ENCODE data around the gene GTPBP4.
"Not testable (repeated sequence)": the region's sequence is repeated elsewhere in the genome, so short reads cannot be mapped to it uniquely, and the experiment has no call there.

Gene GTPBP4

GRCh38 chr10:1025683-1026082 lies 37.4 kb downstream of the GTPBP4 start, which contains the start of gene IDI2:
Gene IDI2 (minus strand): TSS chr10:1025859. CDS start chr10:1024723, 1,136 bp downstream.
- DNase-seq (ENCODE audit: low read depth), result no peak

GRCh38 chr10:1026578-1026977 lies 38.3 kb downstream of the GTPBP4 start:
- no peak for DNase-seq (ENCODE audit: low read depth)

GRCh38 chr10:1029838-1030237 lies 41.6 kb downstream of the GTPBP4 start:
- DNase-seq (ENCODE audit: low read depth), result no peak

GRCh38 chr10:1033601-1034000 lies 45.4 kb downstream of the GTPBP4 start:
- DNase-seq (ENCODE audit: low read depth), result no peak

- no peak for DNase-seq (ENCODE audit: low read depth)
These were observed 46.5 kb downstream of the GTPBP4 start for GRCh38 chr10:1034758-1035157.

GRCh38 chr10:1035201-1035600 lies 47.0 kb downstream of the GTPBP4 start:
- DNase-seq (ENCODE audit: low read depth), result no peak

- DNase-seq (ENCODE audit: low read depth), result no peak
These were observed 48.1 kb downstream of the GTPBP4 start for GRCh38 chr10:1036341-1036791.

GRCh38 chr10:1037098-1037497 lies 48.9 kb downstream of the GTPBP4 start:
- DNase-seq (ENCODE audit: low read depth), result no peak

- not testable (repeated sequence) for DNase-seq (ENCODE audit: low read depth)
These were observed 50.5 kb downstream of the GTPBP4 start for GRCh38 chr10:1038769-1039168.

- DNase-seq (ENCODE audit: low read depth), result no peak
These were observed 51.9 kb downstream of the GTPBP4 start for GRCh38 chr10:1040133-1040532.

- DNase-seq (ENCODE audit: low read depth), result no peak
These were observed 53.3 kb downstream of the GTPBP4 start for GRCh38 chr10:1041514-1041913.

- DNase-seq (ENCODE audit: low read depth), result no peak
These were observed 55.3 kb downstream of the GTPBP4 start for GRCh38 chr10:1043532-1043995.

GRCh38 chr10:1044146-1044545 lies 55.9 kb downstream of the GTPBP4 start:
- no peak for DNase-seq (ENCODE audit: low read depth)

GRCh38 chr10:1044964-1045363 lies 56.7 kb downstream of the GTPBP4 start:
- DNase-seq (ENCODE audit: low read depth), result no peak

- no peak for DNase-seq (ENCODE audit: low read depth)
These were observed 57.2 kb downstream of the GTPBP4 start for GRCh38 chr10:1045415-1045814.

- no peak for DNase-seq (ENCODE audit: low read depth)
These were observed 59.7 kb downstream of the GTPBP4 start for GRCh38 chr10:1047937-1048336.

- no peak for DNase-seq (ENCODE audit: low read depth)
These were observed 60.1 kb downstream of the GTPBP4 start for GRCh38 chr10:1048349-1048731.

GRCh38 chr10:1048732-1049424 lies 60.6 kb downstream of the GTPBP4 start, which contains the start of gene IDI1:
Gene IDI1 (minus strand): TSS chr10:1049119. CDS start chr10:1049003, 116 bp downstream.
- peak; percentile 94 for DNase-seq (ENCODE audit: low read depth)

GRCh38 chr10:1049425-1049958 lies 61.3 kb downstream of the GTPBP4 start:
- DNase-seq (ENCODE audit: low read depth), result no peak

GRCh38 chr10:1050145-1050544 lies 61.9 kb downstream of the GTPBP4 start:
- DNase-seq (ENCODE audit: low read depth), result no peak

GRCh38 chr10:1050554-1050953 lies 62.3 kb downstream of the GTPBP4 start:
- no peak for DNase-seq (ENCODE audit: low read depth)

- DNase-seq (ENCODE audit: low read depth), result no peak
These were observed 66.5 kb downstream of the GTPBP4 start for GRCh38 chr10:1054684-1055083.

GRCh38 chr10:1056326-1057105 lies 68.3 kb downstream of the GTPBP4 start, which contains the start of gene WDR37:
Gene WDR37 (plus strand): TSS chr10:1056385. CDS start chr10:1072156, 15,771 bp downstream.
- peak; percentile 84 for DNase-seq (ENCODE audit: low read depth)

All from stimulated activated CD8-positive, alpha-beta memory T cell treated with anti-CD3 and anti-CD28 coated beads, Interleukin-12 subunit alpha, Interleukin-12 subunit beta, amount 100 ng/mL, for 4 hours (primary cell).